K562 (cell line): ENCODE data around the gene LRRC74B. TPM values are rescaled to one million over a fixed set of nuclear protein-coding genes. Genes with fewer than 3 reads are reported as not detected.

ENCODE experiments used
- DACH1 ChIP-seq: fragments of 450-650 bp; IDR thresholded peaks from 2 replicates; pipeline ENCODE4 v1.6.1; 2018; ENCODE audit not compliant: partially characterized antibody
- HCFC1 ChIP-seq: IDR thresholded peaks from 2 replicates; pipeline ENCODE4 v1.6.1; 2012; ENCODE audit warnings: low read depth, low read length, improper control_type of control experiment
- MAZ ChIP-seq, 2 experiments: fragments of 450-650 bp in 1 of 2; sonication (generic) in 1 of 2; formaldehyde crosslinking; IDR thresholded peaks in 1 of 2; conservative IDR thresholded peaks in 1 of 2; 2 replicates each; pipeline versions ENCODE4 v1.4.0 to v1.5.0; 2020; ENCODE audit warnings: mild to moderate bottlenecking in 1 of 2, missing genetic modification reagents in 1 of 2
- MEF2D ChIP-seq: conservative IDR thresholded peaks from 2 replicates; pipeline ENCODE4 v1.6.1; 2016; ENCODE audit warnings: low read depth, missing genetic modification characterization, missing compliant biosample characterization
- MYBL2 ChIP-seq, 2 experiments: fragments of 450-650 bp in 1 of 2; sonication (generic) in 1 of 2; formaldehyde crosslinking in 1 of 2; IDR thresholded peaks; 2 replicates each; pipeline versions ENCODE4 v1.6.1 to v1.8.1; 2017 to 2022; ENCODE audit warnings: borderline replicate concordance in 1 of 2, inconsistent platforms in 1 of 2, low read depth in 1 of 2, mild to moderate bottlenecking in 1 of 2, missing genetic modification reagents in 1 of 2, moderate library complexity in 1 of 2
- MYC ChIP-seq, 2 experiments: fragments of 250-450 bp in 1 of 2; sonication (Bioruptor Pico) in 1 of 2; IDR thresholded peaks; 2 replicates each; pipeline versions ENCODE4 v1.5.1 to v1.6.1; 2012 to 2021; ENCODE audit warnings: low read depth in 2 of 2, borderline replicate concordance in 1 of 2, improper control_type of control experiment in 1 of 2, low read length in 1 of 2, mild to moderate bottlenecking in 1 of 2, moderate library complexity in 1 of 2
- NCOA1 ChIP-seq: fragments of 450-650 bp; IDR thresholded peaks from 2 replicates; pipeline ENCODE4 v1.6.1; 2016; ENCODE audit warnings: low read depth
- NCOA6 ChIP-seq: fragments of 450-650 bp; IDR thresholded peaks from 2 replicates; pipeline ENCODE4 v1.6.1; 2017; ENCODE audit warnings: mild to moderate bottlenecking
- NFYB ChIP-seq: IDR thresholded peaks from 2 replicates; pipeline ENCODE4 v1.6.1; 2011; ENCODE audit warnings: mild to moderate bottlenecking, moderate library complexity; ENCODE audit not compliant: insufficient read length; ENCODE audit errors: extremely low read depth
- SMARCA5 ChIP-seq: fragments of 450-650 bp; IDR thresholded peaks from 2 replicates; pipeline ENCODE4 v1.6.1; 2016
- TBP ChIP-seq: optimal IDR thresholded peaks from 2 replicates; pipeline ENCODE3; 2011; ENCODE audit warnings: low read depth, low read length, improper control_type of control experiment
- ZNF146 ChIP-seq: IDR thresholded peaks from one replicate; pipeline ENCODE4 v1.6.1; 2018; ENCODE audit warnings: missing compliant biosample characterization; ENCODE audit not compliant: unreplicated experiment
- ZNF239 ChIP-seq: fragments of 250-450 bp; sonication (Bioruptor Pico); IDR thresholded peaks from 2 replicates; pipeline ENCODE4 v1.4.0; 2020; ENCODE audit warnings: mild to moderate bottlenecking
- polyA plus RNA-seq, 8 experiments: library from polyadenylated mRNA; depleted of rRNA in 4 of 8; stranded (reverse) in 5 of 8; unstranded in 3 of 8; fragments of >200 nt; fragmentation: Nextera tagmentation in 2 of 8; fragmentation: Illumina TruSeq in 1 of 8; extraction: Ambion mirVana in 2 of 8; extraction: Trizol in 1 of 8; gene quantifications; 2 replicates each; pipeline versions ENCODE4 v1.2.1 to v1.2.3, GENCODE V29; 2011 to 2014; ENCODE audit warnings: inconsistent platforms in 1 of 8, missing spikeins in 1 of 8
- total RNA-seq, 7 experiments: library from RNA; depleted of rRNA in 6 of 7; stranded (reverse); fragments of >200 nt in 6 of 7; fragmentation: Illumina TruSeq in 2 of 7; extraction: Trizol in 2 of 7; gene quantifications; 2 replicates each; pipeline versions ENCODE4 v1.2.1 to v1.2.3, GENCODE V29; 2011 to 2021; ENCODE audit warnings: low replicate concordance in 1 of 7
- TF ChIP-seq, protein P1 (sequence below), 3 experiments: IDR thresholded peaks in 2 of 3; conservative IDR thresholded peaks in 1 of 3; 2 replicates each; pipeline ENCODE4 v1.5.1; 2011 to 2012; ENCODE audit warnings: low read length in 3 of 3, mild to moderate bottlenecking in 3 of 3, control low read depth in 2 of 3, improper control_type of control experiment in 1 of 3, inconsistent platforms in 1 of 3, low read depth in 1 of 3, mixed read lengths in 1 of 3, moderate library complexity in 1 of 3; ENCODE audit not compliant: insufficient read depth in 2 of 3
- TF ChIP-seq, protein P2 (sequence below): sonication (generic); formaldehyde crosslinking; IDR thresholded peaks from 2 replicates; pipeline ENCODE4 v1.8.0; 2022; ENCODE audit warnings: mild to moderate bottlenecking, low read depth, missing genetic modification reagents
- TF ChIP-seq, protein P3 (sequence below): fragments of 450-650 bp; IDR thresholded peaks from 2 replicates; pipeline ENCODE4 v1.6.1; 2018; ENCODE audit warnings: mild to moderate bottlenecking, low read depth; ENCODE audit not compliant: partially characterized antibody
- TF ChIP-seq, protein P4 (sequence below), 2 experiments: fragments of 450-650 bp; IDR thresholded peaks; 2 replicates each; pipeline ENCODE4 v1.6.1; 2018; ENCODE audit warnings: mild to moderate bottlenecking in 2 of 2, low read depth in 1 of 2; ENCODE audit not compliant: partially characterized antibody in 2 of 2

The LRRC74B gene
- total and polyA plus RNA-seq, 9 of the 15 experiments (the other 6 are each of a cell fraction or from before 2014, with no cell fraction given): not detected

DNA sequence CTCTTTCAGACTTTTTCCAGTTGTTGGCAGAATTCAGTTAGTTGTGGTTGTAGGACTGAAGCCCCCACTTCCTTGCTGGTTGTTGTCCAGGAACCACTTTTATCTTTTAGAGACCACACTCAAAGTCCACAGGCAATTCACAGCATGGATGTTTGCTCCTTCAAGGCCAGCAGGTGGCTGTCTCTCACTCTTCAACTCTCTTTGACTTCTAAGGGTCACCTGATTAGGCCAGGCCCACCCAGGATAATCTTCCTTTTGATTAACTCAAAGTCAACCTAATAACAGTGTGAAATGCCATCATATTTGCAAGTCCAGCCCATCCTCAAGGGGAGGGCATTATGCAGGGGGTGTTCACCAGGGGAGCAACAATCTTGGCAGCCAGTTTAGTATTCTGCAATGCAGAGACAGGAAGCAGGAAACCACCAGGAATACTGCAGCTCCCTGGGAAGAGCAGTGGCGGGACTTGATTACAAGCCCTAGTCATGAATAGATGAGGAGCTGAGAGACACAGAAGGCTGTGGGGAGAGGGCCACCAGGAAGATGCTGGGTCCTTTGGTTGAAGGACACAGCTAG is 52.4 kb downstream of the LRRC74B start (continued):
- TF ChIP-seq, protein P1, sequence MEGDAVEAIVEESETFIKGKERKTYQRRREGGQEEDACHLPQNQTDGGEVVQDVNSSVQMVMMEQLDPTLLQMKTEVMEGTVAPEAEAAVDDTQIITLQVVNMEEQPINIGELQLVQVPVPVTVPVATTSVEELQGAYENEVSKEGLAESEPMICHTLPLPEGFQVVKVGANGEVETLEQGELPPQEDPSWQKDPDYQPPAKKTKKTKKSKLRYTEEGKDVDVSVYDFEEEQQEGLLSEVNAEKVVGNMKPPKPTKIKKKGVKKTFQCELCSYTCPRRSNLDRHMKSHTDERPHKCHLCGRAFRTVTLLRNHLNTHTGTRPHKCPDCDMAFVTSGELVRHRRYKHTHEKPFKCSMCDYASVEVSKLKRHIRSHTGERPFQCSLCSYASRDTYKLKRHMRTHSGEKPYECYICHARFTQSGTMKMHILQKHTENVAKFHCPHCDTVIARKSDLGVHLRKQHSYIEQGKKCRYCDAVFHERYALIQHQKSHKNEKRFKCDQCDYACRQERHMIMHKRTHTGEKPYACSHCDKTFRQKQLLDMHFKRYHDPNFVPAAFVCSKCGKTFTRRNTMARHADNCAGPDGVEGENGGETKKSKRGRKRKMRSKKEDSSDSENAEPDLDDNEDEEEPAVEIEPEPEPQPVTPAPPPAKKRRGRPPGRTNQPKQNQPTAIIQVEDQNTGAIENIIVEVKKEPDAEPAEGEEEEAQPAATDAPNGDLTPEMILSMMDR (IDR thresholded peaks at IDR 0.05 in 2 of 3, conservative IDR thresholded peaks at IDR 0.05 in 1 of 3; ENCODE audit: insufficient read depth in 2 of 3, low read depth in 1 of 3, low read length in 3 of 3): peak in 2 of 3 experiments; percentile 94 to 95; a peak in 4 of 6 replicates
- no peak for TF ChIP-seq NFYB
- peak; percentile 86 for TF ChIP-seq ZNF239
- TF ChIP-seq, protein P2, sequence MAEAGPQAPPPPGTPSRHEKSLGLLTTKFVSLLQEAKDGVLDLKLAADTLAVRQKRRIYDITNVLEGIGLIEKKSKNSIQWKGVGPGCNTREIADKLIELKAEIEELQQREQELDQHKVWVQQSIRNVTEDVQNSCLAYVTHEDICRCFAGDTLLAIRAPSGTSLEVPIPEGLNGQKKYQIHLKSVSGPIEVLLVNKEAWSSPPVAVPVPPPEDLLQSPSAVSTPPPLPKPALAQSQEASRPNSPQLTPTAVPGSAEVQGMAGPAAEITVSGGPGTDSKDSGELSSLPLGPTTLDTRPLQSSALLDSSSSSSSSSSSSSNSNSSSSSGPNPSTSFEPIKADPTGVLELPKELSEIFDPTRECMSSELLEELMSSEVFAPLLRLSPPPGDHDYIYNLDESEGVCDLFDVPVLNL (CRISPR knock-in tag): no peak
- TF ChIP-seq SMARCA5: no peak
- peak; percentile 48 for TF ChIP-seq TBP
- no peak for TF ChIP-seq ZNF146 (CRISPR knock-in tag)
- TF ChIP-seq, protein P3, sequence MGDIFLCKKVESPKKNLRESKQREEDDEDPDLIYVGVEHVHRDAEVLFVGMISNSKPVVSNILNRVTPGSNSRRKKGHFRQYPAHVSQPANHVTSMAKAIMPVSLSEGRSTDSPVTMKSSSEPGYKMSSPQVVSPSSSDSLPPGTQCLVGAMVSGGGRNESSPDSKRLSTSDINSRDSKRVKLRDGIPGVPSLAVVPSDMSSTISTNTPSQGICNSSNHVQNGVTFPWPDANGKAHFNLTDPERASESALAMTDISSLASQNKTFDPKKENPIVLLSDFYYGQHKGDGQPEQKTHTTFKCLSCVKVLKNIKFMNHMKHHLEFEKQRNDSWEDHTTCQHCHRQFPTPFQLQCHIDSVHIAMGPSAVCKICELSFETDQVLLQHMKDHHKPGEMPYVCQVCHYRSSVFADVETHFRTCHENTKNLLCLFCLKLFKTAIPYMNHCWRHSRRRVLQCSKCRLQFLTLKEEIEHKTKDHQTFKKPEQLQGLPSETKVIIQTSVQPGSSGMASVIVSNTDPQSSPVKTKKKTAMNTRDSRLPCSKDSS: no peak
- no peak for TF ChIP-seq NCOA6
- TF ChIP-seq, protein P4, sequence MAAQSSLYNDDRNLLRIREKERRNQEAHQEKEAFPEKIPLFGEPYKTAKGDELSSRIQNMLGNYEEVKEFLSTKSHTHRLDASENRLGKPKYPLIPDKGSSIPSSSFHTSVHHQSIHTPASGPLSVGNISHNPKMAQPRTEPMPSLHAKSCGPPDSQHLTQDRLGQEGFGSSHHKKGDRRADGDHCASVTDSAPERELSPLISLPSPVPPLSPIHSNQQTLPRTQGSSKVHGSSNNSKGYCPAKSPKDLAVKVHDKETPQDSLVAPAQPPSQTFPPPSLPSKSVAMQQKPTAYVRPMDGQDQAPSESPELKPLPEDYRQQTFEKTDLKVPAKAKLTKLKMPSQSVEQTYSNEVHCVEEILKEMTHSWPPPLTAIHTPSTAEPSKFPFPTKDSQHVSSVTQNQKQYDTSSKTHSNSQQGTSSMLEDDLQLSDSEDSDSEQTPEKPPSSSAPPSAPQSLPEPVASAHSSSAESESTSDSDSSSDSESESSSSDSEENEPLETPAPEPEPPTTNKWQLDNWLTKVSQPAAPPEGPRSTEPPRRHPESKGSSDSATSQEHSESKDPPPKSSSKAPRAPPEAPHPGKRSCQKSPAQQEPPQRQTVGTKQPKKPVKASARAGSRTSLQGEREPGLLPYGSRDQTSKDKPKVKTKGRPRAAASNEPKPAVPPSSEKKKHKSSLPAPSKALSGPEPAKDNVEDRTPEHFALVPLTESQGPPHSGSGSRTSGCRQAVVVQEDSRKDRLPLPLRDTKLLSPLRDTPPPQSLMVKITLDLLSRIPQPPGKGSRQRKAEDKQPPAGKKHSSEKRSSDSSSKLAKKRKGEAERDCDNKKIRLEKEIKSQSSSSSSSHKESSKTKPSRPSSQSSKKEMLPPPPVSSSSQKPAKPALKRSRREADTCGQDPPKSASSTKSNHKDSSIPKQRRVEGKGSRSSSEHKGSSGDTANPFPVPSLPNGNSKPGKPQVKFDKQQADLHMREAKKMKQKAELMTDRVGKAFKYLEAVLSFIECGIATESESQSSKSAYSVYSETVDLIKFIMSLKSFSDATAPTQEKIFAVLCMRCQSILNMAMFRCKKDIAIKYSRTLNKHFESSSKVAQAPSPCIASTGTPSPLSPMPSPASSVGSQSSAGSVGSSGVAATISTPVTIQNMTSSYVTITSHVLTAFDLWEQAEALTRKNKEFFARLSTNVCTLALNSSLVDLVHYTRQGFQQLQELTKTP (IDR thresholded peaks at IDR 0.05; ENCODE audit: low read depth in 1 of 2, partially characterized antibody in 2 of 2): no peak
- no peak for TF ChIP-seq NCOA1
- TF ChIP-seq MYC (IDR thresholded peaks at IDR 0.05; ENCODE audit: low read depth, low read length): peak; percentile 58
- peak; percentile 75; the same call in 1 of the 2 replicates for TF ChIP-seq MYC (CRISPR knock-in tag; IDR thresholded peaks at IDR 0.05; ENCODE audit: borderline replicate concordance, low read depth)
- TF ChIP-seq MYBL2 (IDR thresholded peaks at IDR 0.05; ENCODE audit: low read depth): no peak
- no peak for TF ChIP-seq MYBL2 (CRISPR knock-in tag; IDR thresholded peaks at IDR 0.05; ENCODE audit: borderline replicate concordance)
- 0 out of 2 replicates have a peak, but pooled peaks have one; percentile 18 for TF ChIP-seq MEF2D (tag)
- peak; percentile 92 for TF ChIP-seq DACH1
- TF ChIP-seq HCFC1: no peak
- peak in 1 of 2 experiments; percentile 40; a peak in 1 of 4 replicates for TF ChIP-seq MAZ (CRISPR knock-in tag; conservative IDR thresholded peaks at IDR 0.05 in 1 of 2, IDR thresholded peaks at IDR 0.05 in 1 of 2)
